Right atrium auricular region (tissue), 2 donors: ENCODE results near the gene ZNF239. TPM values are rescaled to one million over a fixed set of nuclear protein-coding genes. Genes with fewer than 3 reads are reported as not detected.
"Not testable (repeated sequence)": the region's sequence is repeated elsewhere in the genome, so short reads cannot be mapped to it uniquely, and the experiment has no call there.

ENCODE experiments used
- DNase-seq: peaks from one replicate; pipeline ENCODE4 v3.0.0-alpha.2; 2019; ENCODE audit warnings: low spot score
- H3K27ac ChIP-seq, 2 donors: fragments of 200-600 bp; sonication (generic); 1 replicate in 1 of 2; 2 replicates in 1 of 2; pipeline ENCODE4 v1.5.1; 2016 to 2019
- H3K27me3 ChIP-seq, 2 donors: fragments of 200-600 bp; sonication (generic); one replicate each; pipeline versions ENCODE4 v1.5.1 to v1.6.0; 2017 to 2019
- H3K36me3 ChIP-seq: fragments of 200-600 bp; sonication (generic); one replicate; pipeline ENCODE4 v1.5.1; 2016
- H3K4me1 ChIP-seq, 2 donors: fragments of 200-600 bp; sonication (generic); one replicate each; pipeline versions ENCODE4 v1.5.1 to v1.6.0; 2017 to 2019
- H3K4me3 ChIP-seq, 2 donors: fragments of 200-600 bp; sonication (generic); 1 replicate in 1 of 2; 2 replicates in 1 of 2; pipeline ENCODE4 v1.5.1; 2017 to 2019; ENCODE audit warnings: mild to moderate bottlenecking in 1 of 2, moderate library complexity in 1 of 2
- H3K9me3 ChIP-seq, 2 donors: fragments of 200-600 bp; sonication (generic); one replicate each; pipeline ENCODE4 v1.5.1; 2019
- total RNA-seq, 2 donors: library from RNA; depleted of rRNA; stranded (reverse); fragments of >200 nt; gene quantifications; one replicate each; pipeline ENCODE4 v1.1.0, GENCODE V29; 2016
- TF ChIP-seq, protein P1 (sequence below), 2 donors: fragments of 200-600 bp; sonication (generic); IDR thresholded peaks; one replicate each; pipeline ENCODE4 v1.5.1; 2019; ENCODE audit warnings: antibody characterized with exemption in 2 of 2

ZNF239 gene
- total RNA-seq, 2 donors from 2014 or later, result 2.2 to 4.4 TPM

DNA sequence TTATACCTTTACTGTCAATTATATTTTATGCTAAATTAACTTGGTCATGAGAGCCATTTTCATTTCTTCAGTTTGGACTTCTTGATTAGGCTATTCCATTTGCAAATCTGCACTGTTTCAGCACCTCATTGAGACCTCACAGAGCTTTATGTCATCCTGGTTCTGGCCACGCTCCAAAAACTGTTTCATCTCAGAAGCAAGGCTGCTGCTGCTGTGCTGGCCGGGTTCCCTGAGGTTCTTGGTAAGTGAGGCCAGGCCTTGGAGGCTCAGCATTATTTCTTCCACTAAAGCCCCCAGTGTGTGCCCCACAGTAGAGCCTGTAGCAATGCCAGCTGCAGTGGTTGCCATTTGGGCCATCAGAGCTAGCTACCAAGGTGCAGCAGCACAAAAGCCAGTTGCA is 24.0 kb upstream of the ZNF239 start:
- Histone ChIP-seq H3K27ac (no peak overlapping the region), H3K4me3 (no peak overlapping the region), H3K4me1 (peaks cover 0 to 16% of the 10 kb centered on the region in 2 donors), H3K27me3 (no peaks in the 10 kb centered on the region), H3K36me3 (no peaks in the 10 kb centered on the region), H3K9me3 (no peaks in the 10 kb centered on the region)
- DNase-seq, result no peak
- TF ChIP-seq, protein P1, sequence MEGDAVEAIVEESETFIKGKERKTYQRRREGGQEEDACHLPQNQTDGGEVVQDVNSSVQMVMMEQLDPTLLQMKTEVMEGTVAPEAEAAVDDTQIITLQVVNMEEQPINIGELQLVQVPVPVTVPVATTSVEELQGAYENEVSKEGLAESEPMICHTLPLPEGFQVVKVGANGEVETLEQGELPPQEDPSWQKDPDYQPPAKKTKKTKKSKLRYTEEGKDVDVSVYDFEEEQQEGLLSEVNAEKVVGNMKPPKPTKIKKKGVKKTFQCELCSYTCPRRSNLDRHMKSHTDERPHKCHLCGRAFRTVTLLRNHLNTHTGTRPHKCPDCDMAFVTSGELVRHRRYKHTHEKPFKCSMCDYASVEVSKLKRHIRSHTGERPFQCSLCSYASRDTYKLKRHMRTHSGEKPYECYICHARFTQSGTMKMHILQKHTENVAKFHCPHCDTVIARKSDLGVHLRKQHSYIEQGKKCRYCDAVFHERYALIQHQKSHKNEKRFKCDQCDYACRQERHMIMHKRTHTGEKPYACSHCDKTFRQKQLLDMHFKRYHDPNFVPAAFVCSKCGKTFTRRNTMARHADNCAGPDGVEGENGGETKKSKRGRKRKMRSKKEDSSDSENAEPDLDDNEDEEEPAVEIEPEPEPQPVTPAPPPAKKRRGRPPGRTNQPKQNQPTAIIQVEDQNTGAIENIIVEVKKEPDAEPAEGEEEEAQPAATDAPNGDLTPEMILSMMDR (IDR thresholded peaks at IDR 0.05), result no peak

DNA sequence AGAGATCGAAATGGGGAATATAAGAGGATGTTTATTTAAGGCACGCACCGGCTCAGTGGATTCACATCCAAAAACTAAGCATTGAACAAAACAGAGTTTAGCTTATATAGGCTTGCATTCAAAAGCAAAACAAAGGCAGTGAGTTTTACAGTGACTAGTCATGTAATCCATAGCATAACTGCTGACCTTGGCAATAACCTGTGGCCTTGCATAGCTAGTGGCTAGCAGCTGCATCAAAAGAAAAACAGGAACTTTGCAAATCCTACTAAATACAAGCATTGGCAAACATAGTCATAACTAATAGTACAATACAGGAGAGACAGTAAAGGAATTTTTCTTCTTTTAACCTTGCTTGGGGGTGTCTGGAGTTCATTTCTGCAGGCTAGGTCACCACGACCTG is 22.1 kb upstream of the ZNF239 start:
- Histone ChIP-seq H3K4me3 (no peak overlapping the region), H3K9me3 (no peaks in the 10 kb centered on the region), H3K27ac (no peak overlapping the region), H3K27me3 (no peaks in the 10 kb centered on the region), H3K36me3 (no peaks in the 10 kb centered on the region), H3K4me1 (peaks cover 0 to 16% of the 10 kb centered on the region in 2 donors)
- no peak for DNase-seq
- TF ChIP-seq, protein P1 (IDR thresholded peaks at IDR 0.05), result no peak

DNA sequence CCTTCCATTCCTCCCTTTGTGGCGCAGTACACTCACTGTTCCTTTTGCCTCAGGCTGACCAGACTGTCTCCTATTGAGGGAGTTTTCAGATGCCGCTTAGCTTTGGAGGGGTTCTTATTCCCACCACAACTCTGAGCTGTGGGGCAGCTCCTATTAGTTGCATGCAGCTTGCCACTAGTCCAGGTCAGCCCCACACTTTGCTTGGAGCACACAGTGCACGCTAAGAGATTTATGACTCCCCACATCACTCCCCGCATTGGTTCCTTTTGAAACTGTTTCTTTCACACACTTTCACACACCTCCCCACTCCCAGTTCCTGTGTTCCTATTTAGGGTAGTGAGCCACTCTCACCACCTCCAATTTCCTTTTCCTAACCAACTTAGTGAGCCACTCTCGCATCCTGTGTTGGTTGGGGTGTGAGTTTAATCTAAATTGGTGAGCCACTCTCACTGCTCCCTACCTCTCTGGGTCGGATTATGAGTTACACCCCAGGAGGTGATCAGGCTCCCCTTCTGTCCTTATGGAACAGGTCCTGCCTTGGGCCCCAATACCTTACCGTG is 21.4 kb upstream of the ZNF239 start:
- H3K27ac ChIP-seq, result no peak overlapping the region
- H3K27me3 ChIP-seq, result no peaks in the 10 kb centered on the region
- no peaks in the 10 kb centered on the region for H3K9me3 ChIP-seq
- no peak overlapping the region for H3K4me3 ChIP-seq
- H3K36me3 ChIP-seq, result no peaks in the 10 kb centered on the region
- peaks cover 0 to 16% of the 10 kb centered on the region in 2 donors for H3K4me1 ChIP-seq
- TF ChIP-seq, protein P1 (IDR thresholded peaks at IDR 0.05), result no peak
- DNase-seq, result no peak

DNA sequence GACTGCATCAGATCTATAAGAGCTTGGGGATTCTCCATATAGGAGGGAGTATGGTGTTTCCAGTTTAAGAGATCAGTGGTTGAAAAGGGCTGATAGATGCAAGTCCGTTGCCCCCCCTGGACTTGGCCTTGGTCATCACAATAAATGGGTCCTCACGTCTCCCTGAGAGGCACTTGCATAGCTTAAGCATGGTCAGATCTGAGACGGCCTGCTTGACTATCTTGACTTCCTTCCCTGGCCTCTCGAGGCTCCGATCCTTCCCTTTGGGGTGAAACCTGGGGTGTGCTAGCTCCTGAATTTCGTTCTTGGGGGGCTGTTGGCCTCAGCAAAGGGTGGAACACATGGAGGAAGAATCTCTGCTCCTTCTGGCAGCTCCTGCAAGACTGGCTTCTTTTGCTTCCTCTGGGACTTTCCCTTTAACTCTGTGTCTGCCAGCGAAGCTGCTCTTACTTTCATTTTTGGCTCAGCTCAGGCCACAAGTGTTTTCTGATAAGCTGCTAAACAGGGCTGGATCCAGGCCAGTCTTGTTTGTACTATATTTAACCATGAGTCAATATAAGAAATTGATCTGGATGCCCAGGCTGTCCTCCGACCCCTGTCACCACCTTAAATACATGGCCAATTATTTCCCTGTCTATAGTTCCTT is 20.7 kb upstream of the ZNF239 start:
- Histone ChIP-seq H3K9me3 (no peaks in the 10 kb centered on the region), H3K36me3 (no peaks in the 10 kb centered on the region), H3K4me1 (peaks cover 0 to 16% of the 10 kb centered on the region in 2 donors), H3K4me3 (peak overlapping the region; percentile 6 to 37), H3K27me3 (no peaks in the 10 kb centered on the region), H3K27ac (no peak overlapping the region)
- TF ChIP-seq, protein P1 (IDR thresholded peaks at IDR 0.05), result no peak
- DNase-seq, result no peak

DNA sequence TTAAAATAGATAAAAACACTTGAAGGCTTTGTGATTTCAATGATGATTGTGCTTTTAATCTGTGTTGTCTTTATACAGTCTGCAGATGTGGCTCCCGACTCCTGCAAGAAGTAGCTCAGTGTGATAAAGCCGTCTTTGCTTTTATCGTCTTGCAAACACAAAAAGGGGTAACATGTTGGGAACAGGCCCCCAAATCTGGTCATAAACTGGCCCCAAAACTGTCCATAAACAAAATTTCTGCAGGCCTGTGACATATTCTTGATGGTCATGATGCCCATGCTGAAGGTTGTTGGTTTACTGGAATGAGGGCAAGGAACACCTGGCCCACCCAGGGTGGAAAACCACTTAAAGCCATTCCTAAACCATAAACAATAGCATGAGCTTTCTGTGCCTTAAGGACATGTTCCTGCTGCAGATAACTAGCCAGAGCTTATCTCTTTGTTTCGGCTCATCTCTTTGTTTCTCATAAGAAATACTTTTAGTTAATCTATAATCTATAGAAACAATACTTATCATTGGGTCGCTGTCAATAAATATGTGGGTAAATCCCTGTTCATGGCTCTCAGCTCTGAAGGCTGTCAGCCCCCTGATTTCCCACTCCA is 17.0 kb upstream of the ZNF239 start:
- H3K27ac ChIP-seq, result no peak overlapping the region
- TF ChIP-seq, protein P1 (IDR thresholded peaks at IDR 0.05), result no peak
- H3K9me3 ChIP-seq, result no peaks in the 10 kb centered on the region
- no peak overlapping the region for H3K4me3 ChIP-seq
- H3K36me3 ChIP-seq, result no peaks in the 10 kb centered on the region
- H3K4me1 ChIP-seq, result peaks cover 0 to 16% of the 10 kb centered on the region in 2 donors
- H3K27me3 ChIP-seq, result no peaks in the 10 kb centered on the region
- no peak for DNase-seq

DNA sequence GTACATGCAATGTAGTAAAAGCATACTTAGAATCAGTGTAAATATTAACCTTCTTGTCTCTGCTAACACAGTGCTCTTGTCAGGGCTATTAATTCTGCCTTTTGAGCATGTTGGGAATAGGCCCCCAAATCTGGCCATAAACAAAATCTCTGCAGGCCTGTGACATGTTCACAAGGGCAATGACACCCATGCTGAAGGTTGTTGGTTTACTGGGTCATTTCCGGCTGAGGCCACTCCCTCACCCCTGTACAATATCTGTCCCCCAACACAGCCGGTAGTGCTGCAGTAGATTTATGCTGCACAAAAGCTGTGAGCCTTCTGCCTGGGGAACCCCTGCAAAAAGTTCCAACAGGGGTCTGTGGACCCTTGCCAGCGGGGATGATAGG is 12.3 kb upstream of the ZNF239 start:
- H3K4me1 ChIP-seq, H3K9me3 ChIP-seq, H3K36me3 ChIP-seq, DNase-seq, H3K4me3 ChIP-seq, H3K27me3 ChIP-seq, H3K27ac ChIP-seq: not testable (repeated sequence)
